Measurements from ENCODE around the gene HPS5.

GRCh38 chr11:18265949-18266348 lies 56.0 kb downstream of the HPS5 start, which contains the start of gene SAA1:
- TF ChIP-seq ZSCAN22 (CRISPR knock-in tag; IDR thresholded peaks at IDR 0.05) = no peak
- no peak for TF ChIP-seq POLR2A (IDR thresholded peaks at IDR 0.05; ENCODE audit: insufficient read depth in 1 of 2, low read depth in 2 of 2, low read length in 2 of 2)
- no peak for TF ChIP-seq JUND (CRISPR knock-in tag; IDR thresholded peaks at IDR 0.05)
- no peak for TF ChIP-seq ESRRA (CRISPR knock-in tag; IDR thresholded peaks at IDR 0.05; ENCODE audit: low read depth)
- TF ChIP-seq, protein P1, sequence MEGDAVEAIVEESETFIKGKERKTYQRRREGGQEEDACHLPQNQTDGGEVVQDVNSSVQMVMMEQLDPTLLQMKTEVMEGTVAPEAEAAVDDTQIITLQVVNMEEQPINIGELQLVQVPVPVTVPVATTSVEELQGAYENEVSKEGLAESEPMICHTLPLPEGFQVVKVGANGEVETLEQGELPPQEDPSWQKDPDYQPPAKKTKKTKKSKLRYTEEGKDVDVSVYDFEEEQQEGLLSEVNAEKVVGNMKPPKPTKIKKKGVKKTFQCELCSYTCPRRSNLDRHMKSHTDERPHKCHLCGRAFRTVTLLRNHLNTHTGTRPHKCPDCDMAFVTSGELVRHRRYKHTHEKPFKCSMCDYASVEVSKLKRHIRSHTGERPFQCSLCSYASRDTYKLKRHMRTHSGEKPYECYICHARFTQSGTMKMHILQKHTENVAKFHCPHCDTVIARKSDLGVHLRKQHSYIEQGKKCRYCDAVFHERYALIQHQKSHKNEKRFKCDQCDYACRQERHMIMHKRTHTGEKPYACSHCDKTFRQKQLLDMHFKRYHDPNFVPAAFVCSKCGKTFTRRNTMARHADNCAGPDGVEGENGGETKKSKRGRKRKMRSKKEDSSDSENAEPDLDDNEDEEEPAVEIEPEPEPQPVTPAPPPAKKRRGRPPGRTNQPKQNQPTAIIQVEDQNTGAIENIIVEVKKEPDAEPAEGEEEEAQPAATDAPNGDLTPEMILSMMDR (CRISPR knock-in tag; IDR thresholded peaks at IDR 0.05) = no peak
- TF ChIP-seq, protein P2, sequence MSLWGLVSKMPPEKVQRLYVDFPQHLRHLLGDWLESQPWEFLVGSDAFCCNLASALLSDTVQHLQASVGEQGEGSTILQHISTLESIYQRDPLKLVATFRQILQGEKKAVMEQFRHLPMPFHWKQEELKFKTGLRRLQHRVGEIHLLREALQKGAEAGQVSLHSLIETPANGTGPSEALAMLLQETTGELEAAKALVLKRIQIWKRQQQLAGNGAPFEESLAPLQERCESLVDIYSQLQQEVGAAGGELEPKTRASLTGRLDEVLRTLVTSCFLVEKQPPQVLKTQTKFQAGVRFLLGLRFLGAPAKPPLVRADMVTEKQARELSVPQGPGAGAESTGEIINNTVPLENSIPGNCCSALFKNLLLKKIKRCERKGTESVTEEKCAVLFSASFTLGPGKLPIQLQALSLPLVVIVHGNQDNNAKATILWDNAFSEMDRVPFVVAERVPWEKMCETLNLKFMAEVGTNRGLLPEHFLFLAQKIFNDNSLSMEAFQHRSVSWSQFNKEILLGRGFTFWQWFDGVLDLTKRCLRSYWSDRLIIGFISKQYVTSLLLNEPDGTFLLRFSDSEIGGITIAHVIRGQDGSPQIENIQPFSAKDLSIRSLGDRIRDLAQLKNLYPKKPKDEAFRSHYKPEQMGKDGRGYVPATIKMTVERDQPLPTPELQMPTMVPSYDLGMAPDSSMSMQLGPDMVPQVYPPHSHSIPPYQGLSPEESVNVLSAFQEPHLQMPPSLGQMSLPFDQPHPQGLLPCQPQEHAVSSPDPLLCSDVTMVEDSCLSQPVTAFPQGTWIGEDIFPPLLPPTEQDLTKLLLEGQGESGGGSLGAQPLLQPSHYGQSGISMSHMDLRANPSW (CRISPR knock-in tag; IDR thresholded peaks at IDR 0.05; ENCODE audit: borderline replicate concordance) = no peak
- TF ChIP-seq MAFK (conservative IDR thresholded peaks at IDR 0.05 in 1 of 2, IDR thresholded peaks at IDR 0.05 in 1 of 2; ENCODE audit: low read length in 2 of 2) = no peak
- TF ChIP-seq RNF2 (conservative IDR thresholded peaks at IDR 0.05; ENCODE audit: low read depth) = no peak
- no peak for TF ChIP-seq RCOR2 (CRISPR knock-in tag; IDR thresholded peaks at IDR 0.05)
- TF ChIP-seq HNF4G (IDR thresholded peaks at IDR 0.05; ENCODE audit: borderline replicate concordance, low read depth, low read length) = no peak
- TF ChIP-seq HNF4G (CRISPR knock-in tag; IDR thresholded peaks at IDR 0.05; ENCODE audit: borderline replicate concordance, low read depth) = no peak
- TF ChIP-seq ZNF138 (CRISPR knock-in tag; IDR thresholded peaks at IDR 0.05; ENCODE audit: low read depth) = no peak
- no peak for TF ChIP-seq RFX5 (IDR thresholded peaks at IDR 0.05; ENCODE audit: low read depth, low read length)
- TF ChIP-seq ZNF253 (CRISPR knock-in tag; IDR thresholded peaks at IDR 0.05; ENCODE audit: borderline replicate concordance) = no peak
